Tibial nerve (tissue), 4 donors: Measurements from ENCODE around the gene RPL27. TPM values are rescaled to one million over a fixed set of nuclear protein-coding genes. Genes with fewer than 3 reads are reported as not detected.

ENCODE experiments used
- DNase-seq, 2 donors: peaks; one replicate each; pipeline ENCODE4 v3.0.0-alpha.2; 2019; ENCODE audit warnings: low spot score in 2 of 2
- H3K27ac ChIP-seq, 4 donors: fragments of 200-600 bp; sonication (generic) in 3 of 4; one replicate each; pipeline ENCODE4 v1.5.1; 2017 to 2019; ENCODE audit warnings: mild to moderate bottlenecking in 1 of 4
- H3K27me3 ChIP-seq, 2 donors: fragments of 200-600 bp; sonication (generic) in 1 of 2; one replicate each; pipeline versions ENCODE4 v1.5.1 to v1.6.0; 2017 to 2019
- H3K36me3 ChIP-seq, 3 donors: fragments of 200-600 bp; sonication (generic); one replicate each; pipeline ENCODE4 v1.5.1; 2018 to 2019
- H3K4me1 ChIP-seq, 4 donors: fragments of 200-600 bp; sonication (generic) in 3 of 4; one replicate each; pipeline ENCODE4 v1.5.1; 2017 to 2019
- H3K4me3 ChIP-seq, 4 donors: fragments of 200-600 bp; sonication (generic) in 3 of 4; one replicate each; pipeline ENCODE4 v1.5.1; 2017 to 2019; ENCODE audit warnings: mild to moderate bottlenecking in 1 of 4, moderate library complexity in 1 of 4
- H3K9me3 ChIP-seq, 4 donors: fragments of 200-600 bp; sonication (generic) in 3 of 4; one replicate each; pipeline ENCODE4 v1.5.1; 2017 to 2019
- CTCF ChIP-seq, 5 experiments: fragments of 200-600 bp in 3 of 5; fragments of 450-650 bp in 2 of 5; sonication (generic) in 3 of 5; IDR thresholded peaks; one replicate each; pipeline ENCODE4 v1.5.1; 2016 to 2019; ENCODE audit warnings: antibody characterized with exemption in 5 of 5, mild to moderate bottlenecking in 3 of 5, moderate library complexity in 2 of 5
- EP300 ChIP-seq, 2 donors: sonication (generic); formaldehyde crosslinking; IDR thresholded peaks; one replicate each; pipeline ENCODE4 v1.6.1; 2017; ENCODE audit warnings: antibody characterized with exemption in 2 of 2, mild to moderate bottlenecking in 1 of 2
- POLR2A ChIP-seq, 2 donors: fragments of 450-650 bp; IDR thresholded peaks; one replicate each; pipeline ENCODE4 v1.6.1; 2017; ENCODE audit warnings: antibody characterized with exemption in 2 of 2, mild to moderate bottlenecking in 2 of 2, moderate library complexity in 2 of 2
- WGBS, 2 donors: methylation state at CpG; one replicate each; pipeline ENCODE4 v1.1.5; 2018; 5-methylcytosine and 5-hydroxymethylcytosine counted together
- small RNA-seq: library from RNA; depleted of rRNA; stranded (forward); fragments of <200 nt; gene quantifications from one replicate; pipeline ENCODE3, GENCODE V24; 2016
- total RNA-seq, 4 donors: library from RNA; depleted of rRNA; stranded (reverse); fragments of >200 nt; gene quantifications; one replicate each; pipeline ENCODE4 v1.1.0, GENCODE V29; 2016

RPL27 gene
- total RNA-seq, 4 donors from 2014 or later = 500 to 1,072 (median 818) TPM

- no peak overlapping the region for H3K27ac ChIP-seq
- H3K4me1 ChIP-seq = no peaks in the 10 kb centered on the region
- 80 to 90% methylated on average over 4 of the region's 4 CpGs for WGBS, 2 donors
- no peaks in the 10 kb centered on the region for H3K9me3 ChIP-seq
- TF ChIP-seq EP300 (IDR thresholded peaks at IDR 0.05) (no peak), CTCF (IDR thresholded peaks at IDR 0.05) (no peak), POLR2A (IDR thresholded peaks at IDR 0.05) (no peak)
- DNase-seq = no peak
- H3K36me3 ChIP-seq = peaks cover 0 to 8% (median 0%) of the 10 kb centered on the region in 3 donors
- H3K27me3 ChIP-seq = no peaks in the 10 kb centered on the region
- no peak overlapping the region for H3K4me3 ChIP-seq
Measured at GRCh38 chr17:43044024-43044423, 45.8 kb downstream of the RPL27 start.

GRCh38 chr17:43051969-43052368 is 53.8 kb downstream of the RPL27 start:
- Histone ChIP-seq H3K4me3 (no peak overlapping the region), H3K36me3 (peaks cover 0 to 49% (median 0%) of the 10 kb centered on the region in 3 donors), H3K27ac (no peak overlapping the region), H3K27me3 (no peaks in the 10 kb centered on the region), H3K9me3 (no peaks in the 10 kb centered on the region), H3K4me1 (no peaks in the 10 kb centered on the region)
- TF ChIP-seq CTCF (IDR thresholded peaks at IDR 0.05) (no peak), POLR2A (IDR thresholded peaks at IDR 0.05) (no peak), EP300 (IDR thresholded peaks at IDR 0.05) (no peak)
- DNase-seq = no peak
- 88 to 90% methylated on average over 1 of the region's 1 CpG for WGBS, 2 donors

Small RNA genes within 50 kb of the gene (small RNA-seq; reads per million reads assigned to genes)
- not detected for gene AARSD1

Other genes starting within 250 kb of the RPL27 start
- 100 to 1,000 TPM in 1 of 4 donors, 10 to 100 TPM in 3; 32.6 to 113 (median 51.4) TPM for gene RAMP2, start 237.2 kb upstream of the RPL27 start, total RNA-seq
- 10 to 100 TPM; 24.5 to 44.7 (median 38.2) TPM for gene VPS25, start 225.0 kb upstream of the RPL27 start, total RNA-seq
- 10 to 100 TPM in 2 of 4 donors, 1 to 10 TPM in 2; 3.6 to 15.6 (median 9.1) TPM for gene WNK4, start 217.8 kb upstream of the RPL27 start, total RNA-seq
- 10 to 100 TPM; 58.2 to 91.7 (median 62.6) TPM for gene COA3, start 199.7 kb upstream of the RPL27 start, total RNA-seq
- under 1 TPM in 1 of 4 donors, not detected in 3; 0.22 TPM for gene CNTD1, start 199.6 kb upstream of the RPL27 start, total RNA-seq
- 100 to 1,000 TPM in 1 of 4 donors, 10 to 100 TPM in 3; 76.7 to 104 (median 80.4) TPM for gene BECN1, start 174.1 kb upstream of the RPL27 start, total RNA-seq
- 10 to 100 TPM; 42.2 to 86.7 (median 53.7) TPM for gene PSME3, start 165.0 kb upstream of the RPL27 start, total RNA-seq
- 1 to 10 TPM; 2.0 to 3.3 (median 3.0) TPM for gene AOC2, start 153.8 kb upstream of the RPL27 start, total RNA-seq
- gene AOC3, start 147.2 kb upstream of the RPL27 start, total RNA-seq = 10 to 100 TPM; 49.0 to 74.1 (median 53.0) TPM
- not detected for gene G6PC1, start 97.6 kb upstream of the RPL27 start, total RNA-seq
- gene AARSD1, start 34.0 kb upstream of the RPL27 start, total RNA-seq = 10 to 100 TPM; 26.0 to 42.0 (median 31.3) TPM
- gene PTGES3L, start 18.3 kb upstream of the RPL27 start, total RNA-seq = not detected
- 10 to 100 TPM; 10.7 to 15.6 (median 12.9) TPM for gene RUNDC1, start 17.9 kb upstream of the RPL27 start, total RNA-seq
- gene IFI35, start 8.4 kb downstream of the RPL27 start, total RNA-seq = 10 to 100 TPM; 36.1 to 59.0 (median 37.9) TPM
- gene VAT1, start 24.0 kb downstream of the RPL27 start, total RNA-seq = 100 to 1,000 TPM; 203 to 246 (median 228) TPM
- gene RND2, start 26.8 kb downstream of the RPL27 start, total RNA-seq = 1 to 10 TPM in 3 of 4 donors, under 1 TPM in 1; 0.59 to 2.6 (median 1.9) TPM
- gene BRCA1, start 126.9 kb downstream of the RPL27 start, total RNA-seq = 1 to 10 TPM; 4.6 to 9.8 (median 6.9) TPM
- gene NBR1, start 172.8 kb downstream of the RPL27 start, total RNA-seq = 10 to 100 TPM; 61.7 to 80.0 (median 73.5) TPM
- gene TMEM106A, start 213.5 kb downstream of the RPL27 start, total RNA-seq = 10 to 100 TPM in 3 of 4 donors, 1 to 10 TPM in 1; 5.1 to 28.5 (median 11.9) TPM
- gene CCDC200, start 230.2 kb downstream of the RPL27 start, total RNA-seq = not detected
- not detected for gene RNU2-1, start 235.6 kb downstream of the RPL27 start, total RNA-seq